GM21367 (cell line): Measurements from ENCODE around the gene AP1M1.

Experiments used
- ATAC-seq: cut with Tn5 transposase; IDR thresholded peaks from one replicate; pipeline ENCODE4 v1.9.1; 2021; ENCODE audit not compliant: unreplicated experiment

Gene AP1M1

GRCh38 chr19:16207490-16208025, 9.8 kb downstream of the AP1M1 start:
- no peak for ATAC-seq

GRCh38 chr19:16208064-16208759, 10.5 kb downstream of the AP1M1 start:
- ATAC-seq = no peak

GRCh38 chr19:16208847-16209665, 11.3 kb downstream of the AP1M1 start:
- ATAC-seq = no peak

- ATAC-seq = no peak
These were observed 12.5 kb downstream of the AP1M1 start for GRCh38 chr19:16210168-16210567.

- no peak for ATAC-seq
These were observed 15.4 kb downstream of the AP1M1 start for GRCh38 chr19:16213076-16213475.

- no peak for ATAC-seq
These were observed 19.3 kb downstream of the AP1M1 start for GRCh38 chr19:16216744-16217670.

GRCh38 chr19:16217716-16218451, 20.2 kb downstream of the AP1M1 start:
- no peak for ATAC-seq

- no peak for ATAC-seq
These were observed 21.1 kb downstream of the AP1M1 start for GRCh38 chr19:16218851-16219250.

GRCh38 chr19:16222806-16223205, 25.1 kb downstream of the AP1M1 start:
- ATAC-seq = no peak

GRCh38 chr19:16223746-16224145, 26.0 kb downstream of the AP1M1 start:
- no peak for ATAC-seq

- ATAC-seq = no peak
These were observed 26.8 kb downstream of the AP1M1 start for GRCh38 chr19:16224293-16225045.

- ATAC-seq = no peak
These were observed 27.8 kb downstream of the AP1M1 start for GRCh38 chr19:16225279-16226183.

- ATAC-seq = no peak
These were observed 28.5 kb downstream of the AP1M1 start for GRCh38 chr19:16226184-16226591.

- no peak for ATAC-seq
These were observed 29.4 kb downstream of the AP1M1 start for GRCh38 chr19:16226878-16227836.

GRCh38 chr19:16227837-16228636, 30.3 kb downstream of the AP1M1 start:
- no peak for ATAC-seq

GRCh38 chr19:16228637-16229321, 31.1 kb downstream of the AP1M1 start:
- ATAC-seq = no peak
